HG02798 (cell line): Measurements from ENCODE around the gene EML1.
"Not testable (repeated sequence)": the region's sequence is repeated elsewhere in the genome, so short reads cannot be mapped to it uniquely, and the experiment has no call there.

Experiments
- ATAC-seq: cut with Tn5 transposase; IDR thresholded peaks from one replicate; pipeline ENCODE4 v1.9.1; 2021; ENCODE audit warnings: mild to moderate bottlenecking; ENCODE audit not compliant: unreplicated experiment, poor library complexity

EML1 gene

DNA sequence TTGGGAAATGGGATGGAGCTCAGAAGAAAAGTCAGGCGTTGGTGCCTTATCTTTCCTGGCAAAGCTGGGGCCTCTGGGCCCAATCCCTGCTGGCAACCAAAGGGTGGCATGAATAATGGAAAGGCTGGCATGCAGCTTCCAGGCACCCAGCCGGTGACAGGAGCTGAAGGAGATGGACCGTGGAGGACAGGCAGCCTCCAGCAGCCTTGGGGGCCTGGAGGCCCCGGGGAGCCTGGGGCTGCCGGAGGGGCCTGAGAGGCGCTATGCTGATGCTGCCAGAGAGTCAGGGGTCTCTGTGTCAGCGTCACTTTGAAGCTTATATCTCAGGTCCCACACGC lies 38.2 kb upstream of the EML1 start:
- no peak for ATAC-seq

DNA sequence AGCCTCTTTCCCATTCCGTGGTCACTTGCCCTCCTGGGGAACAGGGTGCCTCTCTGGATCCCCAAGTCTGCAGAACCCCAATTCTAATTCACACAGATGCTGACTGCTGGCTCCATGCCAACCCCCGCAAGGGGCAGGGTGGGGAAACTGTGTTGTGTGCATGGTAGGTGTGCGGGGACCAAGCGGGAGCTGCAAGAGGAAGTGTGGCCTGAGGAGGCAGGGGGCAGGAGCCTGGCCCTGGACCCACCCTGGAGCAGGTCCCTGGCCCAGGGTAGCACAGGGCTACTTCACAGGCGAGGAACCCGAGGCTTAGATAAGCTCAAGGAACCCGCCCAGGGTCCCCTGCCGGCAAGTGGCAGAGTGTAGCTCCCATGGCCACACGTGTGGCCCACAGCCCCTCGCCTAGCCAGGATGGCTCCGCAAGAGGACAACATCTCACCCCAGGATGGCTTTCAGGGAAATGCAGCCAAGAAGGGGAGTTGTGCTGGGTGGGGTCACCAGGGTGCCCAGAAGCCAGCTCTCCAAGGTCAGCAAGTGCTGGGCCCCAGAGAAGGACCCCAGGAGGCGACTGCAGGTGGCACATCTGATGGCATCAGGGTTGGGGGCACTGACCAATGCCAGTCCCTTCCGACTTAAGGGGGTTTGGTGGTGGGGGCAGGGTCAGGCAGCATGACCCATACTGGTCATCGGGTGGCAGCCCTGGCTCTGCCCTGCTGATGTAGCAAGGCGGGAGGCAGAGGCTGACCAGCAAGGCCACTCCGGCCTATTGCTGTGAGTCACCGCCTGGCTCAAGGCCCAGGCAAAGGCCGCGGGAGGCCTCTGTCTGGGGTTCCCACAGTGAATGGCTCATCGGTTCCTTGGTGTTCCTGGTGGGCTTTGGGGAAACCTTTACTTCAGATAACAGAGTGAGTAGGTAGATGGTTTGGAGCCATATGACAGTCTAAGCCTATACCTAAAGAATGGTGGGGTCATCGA lies 37.3 kb upstream of the EML1 start:
- no peak for ATAC-seq

- no peak for ATAC-seq
Observed at GRCh38 chr14:99756796-99757195, 36.4 kb upstream of the EML1 start.

DNA sequence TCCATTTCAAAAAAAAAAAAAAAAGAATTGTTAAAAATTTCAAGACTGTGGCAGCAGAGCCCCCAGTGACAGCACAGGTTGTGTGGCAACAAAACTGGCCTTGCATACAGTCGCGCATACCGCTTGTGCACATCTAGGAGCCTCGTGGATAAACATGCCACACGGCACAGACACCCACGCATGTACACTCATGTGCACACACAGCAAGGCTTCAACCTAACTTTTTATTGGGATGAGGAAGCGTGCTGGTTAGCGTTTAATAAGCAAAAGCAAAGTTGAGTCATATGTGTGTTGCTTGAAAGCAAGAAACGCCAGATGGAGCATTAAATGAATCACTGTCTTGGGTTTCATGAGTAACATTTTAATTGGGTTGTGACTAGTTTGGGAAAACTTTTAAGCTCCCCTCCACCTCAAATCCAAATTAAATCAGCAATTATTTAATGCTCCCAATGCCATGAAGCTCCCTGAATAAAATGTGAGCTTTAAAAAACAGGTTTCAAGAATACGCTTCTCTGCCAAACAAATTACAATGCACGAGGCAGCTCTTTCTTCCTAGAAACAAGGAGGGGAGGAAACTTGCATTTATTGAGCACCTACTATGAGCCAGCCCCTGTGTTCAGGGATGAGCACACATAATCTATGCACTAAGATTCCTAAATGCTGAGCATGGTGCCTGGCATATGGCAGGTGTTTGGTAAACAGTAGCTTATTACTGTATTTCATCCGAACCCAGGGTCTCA lies 35.7 kb upstream of the EML1 start:
- ATAC-seq, result no peak

- peak; percentile 40 for ATAC-seq
Observed at GRCh38 chr14:99758121-99758821, 34.9 kb upstream of the EML1 start.

DNA sequence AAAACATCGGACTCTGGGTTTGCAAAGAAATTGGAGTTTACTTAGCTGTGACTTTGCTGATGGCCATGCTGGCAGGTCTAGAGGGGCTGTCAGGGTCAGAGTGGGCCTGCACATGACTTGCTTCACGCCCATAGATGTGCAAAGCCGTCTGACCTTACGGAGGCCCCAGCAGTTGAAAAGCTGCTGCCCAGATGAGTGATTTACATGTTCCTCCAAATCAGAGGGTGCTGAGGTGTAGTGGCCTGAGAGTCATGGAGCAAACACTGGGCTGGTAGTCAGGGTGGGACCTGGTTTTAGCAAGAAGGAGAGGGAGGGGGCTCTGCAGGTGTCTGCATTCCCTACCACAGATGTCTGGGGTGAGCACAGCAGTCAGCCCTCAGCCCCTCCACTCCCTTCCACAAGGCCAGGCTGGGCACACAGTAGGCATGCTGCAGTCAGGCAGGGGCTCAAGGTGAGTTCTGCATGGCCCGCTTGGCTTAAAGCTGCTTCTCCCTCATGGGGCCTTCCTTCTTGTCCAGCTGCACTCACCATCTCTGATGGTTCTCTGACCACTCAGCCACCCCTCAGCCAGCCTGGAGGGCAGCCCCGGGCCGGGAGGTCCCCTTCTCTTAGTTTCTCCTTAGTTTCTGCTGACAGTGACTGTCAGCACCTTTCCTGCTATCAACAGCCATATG lies 34.2 kb upstream of the EML1 start:
- no peak for ATAC-seq

- no peak for ATAC-seq
Observed at GRCh38 chr14:99759546-99759925, 33.7 kb upstream of the EML1 start.

- no peak for ATAC-seq
Observed at GRCh38 chr14:99760817-99761216, 32.4 kb upstream of the EML1 start.

DNA sequence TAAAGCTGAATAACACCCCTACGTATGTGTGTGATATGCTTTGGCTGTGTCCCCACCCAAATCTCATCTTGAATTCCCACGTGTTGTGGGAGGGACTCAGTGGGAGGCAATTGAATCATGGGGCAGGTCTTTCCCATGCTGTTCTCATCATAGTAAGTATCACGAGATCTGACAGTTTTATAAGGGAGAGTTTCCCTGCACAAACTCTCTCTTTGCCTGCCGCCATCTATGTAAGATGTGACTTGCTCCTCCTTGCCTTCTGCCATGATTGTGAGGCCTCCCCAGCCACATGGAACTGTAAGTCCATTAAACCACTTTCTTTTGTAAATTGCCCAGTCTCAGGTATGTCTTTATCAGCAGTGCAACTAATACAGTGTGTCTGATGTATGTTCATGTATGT lies 30.3 kb upstream of the EML1 start:
- ATAC-seq, result not testable (repeated sequence)

DNA sequence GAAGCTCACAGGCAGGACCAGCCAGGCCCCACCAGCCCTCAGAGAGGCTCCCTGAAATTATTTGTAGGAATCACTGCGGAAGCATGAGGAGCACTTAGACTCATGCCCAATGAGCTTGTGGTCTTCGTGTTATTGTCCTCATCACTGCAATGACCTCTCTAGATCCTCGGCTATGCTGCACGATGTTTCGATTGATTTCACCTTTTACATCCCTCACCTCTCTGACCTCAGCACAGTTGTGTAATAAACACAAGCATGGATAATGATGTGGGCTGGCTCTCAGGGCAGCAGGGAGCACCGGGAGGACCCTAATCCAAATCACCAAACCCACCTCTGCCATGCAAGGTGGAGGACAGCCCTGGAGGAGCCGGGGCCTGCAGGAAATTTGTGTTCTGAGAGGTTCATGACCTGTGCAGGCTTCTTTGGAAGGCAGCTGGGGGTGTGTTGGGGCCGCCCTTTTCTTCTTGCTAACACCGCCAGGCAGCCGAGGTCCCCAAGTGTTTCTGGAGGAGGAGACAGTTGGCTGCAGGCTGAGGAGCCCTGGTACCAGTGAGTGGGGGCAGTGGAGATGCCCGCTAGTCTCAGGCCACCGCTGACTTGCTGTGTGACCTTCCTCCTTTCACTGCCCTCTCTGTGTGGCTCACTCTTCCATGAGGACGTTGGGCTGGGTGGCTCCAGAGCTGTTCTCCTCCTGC lies 29.5 kb upstream of the EML1 start:
- ATAC-seq, result no peak

DNA sequence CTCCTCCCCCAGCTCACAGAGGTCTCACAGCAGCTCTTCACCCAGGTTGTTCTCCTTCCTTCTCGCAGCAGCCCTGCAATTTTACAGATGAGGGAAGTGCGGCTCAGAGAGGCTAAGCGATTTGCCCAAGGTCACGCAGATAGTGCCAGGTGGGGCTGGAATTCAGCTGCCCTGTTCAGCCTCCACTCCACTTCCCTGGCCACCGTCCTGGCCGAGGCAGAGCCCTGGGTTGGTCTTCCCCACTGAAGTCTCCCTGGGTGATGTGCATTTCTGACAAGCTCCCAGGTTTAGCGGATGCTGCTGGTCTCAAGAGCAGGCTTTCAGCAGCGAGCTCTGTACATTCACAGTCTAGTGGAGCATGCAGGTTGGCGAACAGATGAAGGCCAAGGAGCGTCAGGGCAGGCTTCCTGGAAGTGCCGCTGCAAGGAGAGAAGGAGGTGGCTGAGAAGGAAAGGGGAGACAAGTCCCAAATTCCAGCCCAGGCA lies 28.9 kb upstream of the EML1 start:
- no peak for ATAC-seq

DNA sequence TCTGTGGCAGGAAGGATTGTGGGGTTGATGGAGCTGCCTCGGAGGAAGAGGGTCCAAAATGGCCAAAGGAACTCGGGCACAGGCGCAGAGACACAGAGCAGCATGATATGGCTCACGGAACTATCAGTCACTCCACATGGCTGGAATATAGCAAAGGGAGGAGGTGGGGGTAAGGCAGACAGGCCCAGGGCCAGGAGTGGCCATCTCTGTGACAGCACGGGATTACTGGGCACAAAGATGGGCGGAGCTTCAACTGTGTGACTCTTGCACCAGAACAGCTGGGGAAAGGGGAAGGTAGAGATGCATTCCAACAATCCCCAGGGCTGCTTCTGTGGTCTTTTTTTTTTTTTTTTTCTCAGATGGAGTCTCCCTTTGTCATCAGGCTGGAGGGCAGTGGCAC lies 24.8 kb upstream of the EML1 start:
- ATAC-seq, result no peak

GRCh38 chr14:99769123-99769522 lies 24.1 kb upstream of the EML1 start:
- ATAC-seq, result no peak

DNA sequence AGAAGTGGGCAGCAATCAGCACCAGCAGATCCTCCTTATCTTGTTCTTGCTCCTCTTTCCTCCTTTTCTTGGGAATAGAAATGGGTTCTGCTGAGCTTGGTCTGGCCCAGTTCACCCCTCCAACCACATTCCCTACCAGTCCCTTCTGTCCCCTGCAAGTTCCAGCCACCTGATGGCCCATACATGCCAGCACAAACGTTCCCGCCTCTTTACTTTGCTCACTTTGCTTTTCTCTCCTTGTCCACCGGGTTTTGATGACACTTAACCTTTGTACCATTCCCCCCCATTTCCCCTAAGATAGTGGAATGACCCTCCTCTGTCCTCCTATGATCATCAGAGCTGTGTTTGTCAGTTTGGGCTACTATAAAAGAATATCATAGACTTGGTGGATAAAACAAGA lies 23.4 kb upstream of the EML1 start:
- no peak for ATAC-seq

DNA sequence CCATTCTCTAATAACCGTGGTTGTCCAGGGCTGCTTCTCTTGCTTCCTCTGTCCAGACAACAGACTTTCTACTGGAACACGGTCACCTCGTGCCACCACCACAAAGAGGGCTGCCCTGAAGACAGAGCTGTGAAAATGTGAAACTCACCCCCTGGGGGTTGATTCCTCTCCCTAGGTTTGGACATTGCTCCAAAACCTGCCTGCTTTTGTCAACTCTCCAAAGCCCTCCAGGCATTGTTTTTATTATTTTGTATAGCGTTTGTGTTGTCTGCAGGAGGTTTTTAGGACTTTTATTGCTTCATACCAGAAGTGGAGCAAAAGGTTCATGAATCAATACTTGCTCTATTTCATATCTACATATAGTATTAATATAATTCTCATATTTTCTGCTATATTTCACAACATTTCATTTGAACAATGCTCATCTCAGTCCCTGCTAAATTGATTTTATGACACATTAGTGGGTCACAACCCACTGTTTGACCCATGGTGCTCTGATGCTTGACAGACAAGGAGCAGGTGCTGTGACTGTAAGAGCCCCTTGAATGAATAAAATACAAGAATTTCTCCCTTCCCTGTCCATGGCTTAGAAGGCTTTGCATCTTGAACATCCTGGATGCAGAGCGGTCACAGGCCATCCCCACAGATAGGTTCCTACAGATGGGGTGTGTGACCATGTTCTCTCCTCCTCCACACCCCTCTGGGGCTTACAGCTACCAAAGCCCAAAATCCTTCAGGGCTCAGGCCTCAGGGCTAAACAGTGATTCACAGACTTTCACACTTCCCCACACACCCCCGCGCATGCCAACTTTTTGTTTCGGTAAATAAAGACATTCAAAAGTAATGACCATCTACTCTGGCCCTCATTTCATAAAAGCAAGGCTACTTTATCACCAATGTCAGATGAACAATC lies 20.6 kb upstream of the EML1 start:
- ATAC-seq, result no peak

DNA sequence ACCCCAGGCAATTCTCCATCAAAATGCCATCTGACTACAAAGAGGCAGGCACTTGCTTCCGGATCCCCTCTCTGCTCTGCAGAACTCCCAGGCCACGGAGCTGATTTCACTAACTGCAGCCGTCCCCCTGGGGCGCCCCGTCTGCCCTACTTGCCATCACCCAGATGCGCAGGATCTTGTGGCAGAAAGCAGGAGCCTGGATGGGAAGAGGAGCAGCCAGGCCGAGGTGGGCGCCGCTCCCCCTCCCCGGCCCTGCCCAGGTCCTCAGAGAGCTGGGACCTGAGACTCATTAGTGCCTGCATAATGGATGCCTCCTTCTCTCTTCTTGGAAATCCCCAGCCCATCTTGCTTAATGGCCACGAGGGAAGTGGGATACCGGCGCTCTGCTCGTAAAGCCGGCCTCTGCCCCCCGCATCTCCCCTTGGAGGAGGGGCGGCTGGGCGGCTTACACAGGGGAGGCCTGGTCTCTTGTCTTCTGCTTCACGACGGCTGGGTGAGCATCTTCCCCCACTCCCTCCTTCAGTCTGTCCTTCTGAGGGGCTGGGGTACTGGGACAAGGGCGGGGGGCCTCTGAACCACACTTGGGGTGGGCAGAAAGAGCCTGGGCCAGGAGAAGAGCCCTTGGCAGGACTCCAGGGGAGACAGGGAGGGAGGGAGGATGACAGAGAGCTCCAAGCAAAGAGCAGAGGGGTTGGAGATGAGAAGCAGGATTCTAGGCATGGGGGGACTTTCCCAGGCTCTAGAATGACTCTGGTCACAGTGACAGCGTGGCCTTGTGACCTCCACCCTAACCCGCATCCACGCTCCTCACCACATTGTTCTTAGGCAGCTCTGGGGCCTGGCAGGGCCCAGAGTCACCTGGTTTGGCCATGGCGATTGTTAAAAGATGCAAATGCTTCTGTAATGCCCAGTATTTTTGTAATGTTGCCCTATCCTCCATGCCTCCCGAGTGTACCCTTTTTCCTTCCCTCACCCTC lies 19.4 kb upstream of the EML1 start:
- ATAC-seq, result no peak

DNA sequence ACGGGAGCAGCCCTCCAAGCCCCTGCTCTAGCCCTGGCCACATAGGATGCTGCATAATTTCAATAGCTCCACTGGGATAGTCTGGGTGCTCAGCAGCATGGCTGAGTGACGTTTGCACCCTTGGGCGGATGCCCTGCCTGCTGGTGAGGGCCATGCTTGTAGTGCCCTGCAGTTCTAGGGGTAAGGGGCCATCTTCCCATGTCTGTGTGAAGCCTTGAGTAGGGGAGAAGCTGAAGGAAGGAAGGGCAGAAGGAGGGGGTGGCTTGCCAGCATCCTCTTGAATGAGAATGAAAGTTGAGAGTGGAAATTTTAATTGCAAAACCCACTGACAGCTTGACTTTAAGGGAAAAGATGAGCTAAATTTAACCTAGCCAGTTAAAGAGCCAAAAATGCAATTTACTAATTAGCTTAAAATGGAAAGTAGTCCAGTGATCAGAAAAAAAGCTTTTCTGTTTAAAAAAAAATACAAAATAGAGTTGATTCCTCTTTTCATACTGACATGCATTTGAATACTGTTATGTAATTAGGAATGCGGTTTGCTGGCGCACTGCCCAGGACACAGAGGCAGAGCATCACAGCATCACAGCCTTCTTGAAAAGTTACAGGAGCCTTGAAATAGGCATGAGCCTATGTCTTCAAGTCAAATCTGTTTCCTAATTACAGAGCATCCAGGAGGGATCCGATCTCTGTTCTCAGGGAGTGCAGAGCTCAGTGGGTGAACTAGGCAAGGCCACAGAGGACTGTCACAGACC lies 18.5 kb upstream of the EML1 start:
- no peak for ATAC-seq
